ENCODE measurements around the gene IMPG1. TPM values are rescaled to one million over a fixed set of nuclear protein-coding genes. Genes with fewer than 3 reads are reported as not detected.

The IMPG1 gene
- total RNA-seq, 1 donor from 2014 or later, result 0.51 TPM

GRCh38 chr6:75934643-75935472, 137.6 kb downstream of the IMPG1 start:
- H3K36me3 Mint-ChIP-seq (ENCODE audit: unreplicated experiment), result no peaks in the 10 kb centered on the region
- H3K4me3 Mint-ChIP-seq (ENCODE audit: unreplicated experiment), result peak overlapping the region; percentile 75
- peak; percentile 52 for DNase-seq
- H3K27ac Mint-ChIP-seq (ENCODE audit: unreplicated experiment), result peak overlapping the region; percentile 57
- TF ChIP-seq, protein P1, sequence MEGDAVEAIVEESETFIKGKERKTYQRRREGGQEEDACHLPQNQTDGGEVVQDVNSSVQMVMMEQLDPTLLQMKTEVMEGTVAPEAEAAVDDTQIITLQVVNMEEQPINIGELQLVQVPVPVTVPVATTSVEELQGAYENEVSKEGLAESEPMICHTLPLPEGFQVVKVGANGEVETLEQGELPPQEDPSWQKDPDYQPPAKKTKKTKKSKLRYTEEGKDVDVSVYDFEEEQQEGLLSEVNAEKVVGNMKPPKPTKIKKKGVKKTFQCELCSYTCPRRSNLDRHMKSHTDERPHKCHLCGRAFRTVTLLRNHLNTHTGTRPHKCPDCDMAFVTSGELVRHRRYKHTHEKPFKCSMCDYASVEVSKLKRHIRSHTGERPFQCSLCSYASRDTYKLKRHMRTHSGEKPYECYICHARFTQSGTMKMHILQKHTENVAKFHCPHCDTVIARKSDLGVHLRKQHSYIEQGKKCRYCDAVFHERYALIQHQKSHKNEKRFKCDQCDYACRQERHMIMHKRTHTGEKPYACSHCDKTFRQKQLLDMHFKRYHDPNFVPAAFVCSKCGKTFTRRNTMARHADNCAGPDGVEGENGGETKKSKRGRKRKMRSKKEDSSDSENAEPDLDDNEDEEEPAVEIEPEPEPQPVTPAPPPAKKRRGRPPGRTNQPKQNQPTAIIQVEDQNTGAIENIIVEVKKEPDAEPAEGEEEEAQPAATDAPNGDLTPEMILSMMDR (IDR thresholded peaks at IDR 0.05; ENCODE audit: partially characterized antibody, unreplicated experiment), result peak; percentile 81
- H3K4me1 Mint-ChIP-seq (ENCODE audit: low read depth, unreplicated experiment), result peaks cover 20% of the 10 kb centered on the region
- peaks cover 3% of the 10 kb centered on the region for H3K27me3 Mint-ChIP-seq (ENCODE audit: unreplicated experiment)
- H3K9me3 Mint-ChIP-seq (ENCODE audit: unreplicated experiment), result peaks cover 8% of the 10 kb centered on the region

- H3K9me3 Mint-ChIP-seq (ENCODE audit: unreplicated experiment), result peaks cover 6% of the 10 kb centered on the region
- H3K4me1 Mint-ChIP-seq (ENCODE audit: low read depth, unreplicated experiment), result peaks cover 18% of the 10 kb centered on the region
- TF ChIP-seq, protein P1 (IDR thresholded peaks at IDR 0.05; ENCODE audit: partially characterized antibody, unreplicated experiment), result no peak
- peaks cover 3% of the 10 kb centered on the region for H3K27me3 Mint-ChIP-seq (ENCODE audit: unreplicated experiment)
- no peaks in the 10 kb centered on the region for H3K36me3 Mint-ChIP-seq (ENCODE audit: unreplicated experiment)
- H3K27ac Mint-ChIP-seq (ENCODE audit: unreplicated experiment), result peak overlapping the region; percentile 39
- no peak for DNase-seq
- H3K4me3 Mint-ChIP-seq (ENCODE audit: unreplicated experiment), result no peak overlapping the region
Observed at GRCh38 chr6:75933387-75933975, 139.0 kb downstream of the IMPG1 start.

- H3K4me3 Mint-ChIP-seq (ENCODE audit: unreplicated experiment), result no peak overlapping the region
- peak; percentile 71 for DNase-seq
- peaks cover 6% of the 10 kb centered on the region for H3K9me3 Mint-ChIP-seq (ENCODE audit: unreplicated experiment)
Observed at GRCh38 chr6:75932067-75932466, 140.4 kb downstream of the IMPG1 start.

DNA sequence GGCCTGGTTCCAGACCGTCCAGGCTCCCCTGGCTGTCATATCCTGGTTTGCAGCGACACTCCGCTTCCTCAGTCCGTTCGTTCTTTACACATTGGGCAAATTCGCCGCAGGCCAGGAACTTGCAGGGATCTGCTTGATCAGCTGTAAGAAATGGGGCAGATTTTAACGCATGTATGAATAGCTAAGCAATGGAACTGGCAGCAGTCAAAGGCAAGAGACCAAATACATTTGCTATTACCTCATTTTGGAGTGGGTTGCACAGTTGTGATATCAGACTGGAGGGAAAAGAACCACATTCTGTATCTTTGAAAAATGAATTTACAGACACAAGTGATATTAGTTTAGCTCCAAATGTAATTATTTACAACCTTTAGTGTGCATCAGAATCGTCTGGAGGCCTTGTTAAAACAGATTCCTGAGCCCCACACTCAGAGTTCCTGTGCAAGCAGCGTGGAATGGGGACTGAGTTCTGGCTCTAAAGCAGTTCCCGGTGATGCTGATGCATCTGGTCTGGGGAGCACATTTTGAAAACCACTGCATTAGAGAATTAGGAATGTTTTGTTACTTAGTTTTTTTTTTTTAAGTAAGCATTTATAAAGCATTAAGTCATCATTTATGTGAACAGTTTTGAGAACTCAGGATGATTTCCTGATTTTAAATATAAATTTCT, 141.3 kb downstream of the IMPG1 start:
- peaks cover 6% of the 10 kb centered on the region for H3K9me3 Mint-ChIP-seq (ENCODE audit: unreplicated experiment)
- no peak for DNase-seq
- H3K36me3 Mint-ChIP-seq (ENCODE audit: unreplicated experiment), result no peaks in the 10 kb centered on the region
- H3K4me1 Mint-ChIP-seq (ENCODE audit: low read depth, unreplicated experiment), result peaks cover 17% of the 10 kb centered on the region
- H3K27ac Mint-ChIP-seq (ENCODE audit: unreplicated experiment), result no peak overlapping the region
- H3K27me3 Mint-ChIP-seq (ENCODE audit: unreplicated experiment), result no peaks in the 10 kb centered on the region
- TF ChIP-seq, protein P1 (IDR thresholded peaks at IDR 0.05; ENCODE audit: partially characterized antibody, unreplicated experiment), result no peak
- H3K4me3 Mint-ChIP-seq (ENCODE audit: unreplicated experiment), result no peak overlapping the region

More at GRCh38 chr6:75932067-75932466, 140.4 kb downstream of the IMPG1 start:
- Mint-ChIP-seq H3K27ac (ENCODE audit: unreplicated experiment) (no peak overlapping the region), H3K27me3 (ENCODE audit: unreplicated experiment) (peaks cover 3% of the 10 kb centered on the region), H3K4me1 (ENCODE audit: low read depth, unreplicated experiment) (peaks cover 18% of the 10 kb centered on the region), H3K36me3 (ENCODE audit: unreplicated experiment) (no peaks in the 10 kb centered on the region)
- TF ChIP-seq, protein P1 (IDR thresholded peaks at IDR 0.05; ENCODE audit: partially characterized antibody, unreplicated experiment), result peak; percentile 64

Data from glutamatergic neuron (in vitro differentiated cells).